ENCODE results near the gene KRT35. TPM values are rescaled to one million over a fixed set of nuclear protein-coding genes. Genes with fewer than 3 reads are reported as not detected.

The KRT35 gene
- polyA plus RNA-seq (2013, experiment 1 of 2) = not detected
- not detected for polyA plus RNA-seq (2013, experiment 2 of 2)

DNA sequence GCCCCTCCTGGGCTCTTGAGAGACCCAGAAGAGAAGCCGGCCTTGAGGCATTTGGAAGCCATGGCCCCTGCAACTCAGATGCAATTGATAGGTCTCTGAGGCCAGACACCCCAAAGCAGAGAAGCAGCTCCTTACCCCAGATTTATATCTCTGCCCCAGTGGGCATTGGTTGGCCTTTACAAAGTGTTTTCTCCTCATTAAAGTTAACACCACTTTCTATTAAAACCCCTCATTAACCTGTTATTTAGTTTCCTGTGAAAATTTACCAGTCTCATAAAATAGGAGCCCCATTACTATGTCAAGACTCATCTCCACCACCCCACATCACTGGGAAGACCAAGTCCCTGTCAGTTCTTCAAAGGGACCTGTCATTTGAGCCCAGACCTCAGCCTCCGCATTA, at the start of gene KRT35:
Gene KRT35 (minus strand): TSS at position 116 of the 400 bp plus-strand sequence. CDS start 54 bp downstream, at position 62.
- Histone ChIP-seq H3K27me3 (ENCODE audit: insufficient read depth, low read length) (no peaks in the 10 kb centered on the region), H3K9ac (ENCODE audit: low read depth, low read length) (no peak within 1 kb of the TSS), H3K9me3 (ENCODE audit: insufficient read depth, low read depth, low read length) (no peaks in the 10 kb centered on the region), H3K36me3 (ENCODE audit: insufficient read depth, low read length) (no peaks in the 10 kb centered on the region), H3K4me3 (ENCODE audit: low read length) (no peak within 1 kb of the TSS), H3K4me1 (ENCODE audit: insufficient read depth, low read length) (no peaks in the 10 kb centered on the region), H3K27ac (ENCODE audit: low read depth, low read length) (no peak within 1 kb of the TSS)
- 95% methylated on average over 2 of the region's 2 CpGs for WGBS

DNA sequence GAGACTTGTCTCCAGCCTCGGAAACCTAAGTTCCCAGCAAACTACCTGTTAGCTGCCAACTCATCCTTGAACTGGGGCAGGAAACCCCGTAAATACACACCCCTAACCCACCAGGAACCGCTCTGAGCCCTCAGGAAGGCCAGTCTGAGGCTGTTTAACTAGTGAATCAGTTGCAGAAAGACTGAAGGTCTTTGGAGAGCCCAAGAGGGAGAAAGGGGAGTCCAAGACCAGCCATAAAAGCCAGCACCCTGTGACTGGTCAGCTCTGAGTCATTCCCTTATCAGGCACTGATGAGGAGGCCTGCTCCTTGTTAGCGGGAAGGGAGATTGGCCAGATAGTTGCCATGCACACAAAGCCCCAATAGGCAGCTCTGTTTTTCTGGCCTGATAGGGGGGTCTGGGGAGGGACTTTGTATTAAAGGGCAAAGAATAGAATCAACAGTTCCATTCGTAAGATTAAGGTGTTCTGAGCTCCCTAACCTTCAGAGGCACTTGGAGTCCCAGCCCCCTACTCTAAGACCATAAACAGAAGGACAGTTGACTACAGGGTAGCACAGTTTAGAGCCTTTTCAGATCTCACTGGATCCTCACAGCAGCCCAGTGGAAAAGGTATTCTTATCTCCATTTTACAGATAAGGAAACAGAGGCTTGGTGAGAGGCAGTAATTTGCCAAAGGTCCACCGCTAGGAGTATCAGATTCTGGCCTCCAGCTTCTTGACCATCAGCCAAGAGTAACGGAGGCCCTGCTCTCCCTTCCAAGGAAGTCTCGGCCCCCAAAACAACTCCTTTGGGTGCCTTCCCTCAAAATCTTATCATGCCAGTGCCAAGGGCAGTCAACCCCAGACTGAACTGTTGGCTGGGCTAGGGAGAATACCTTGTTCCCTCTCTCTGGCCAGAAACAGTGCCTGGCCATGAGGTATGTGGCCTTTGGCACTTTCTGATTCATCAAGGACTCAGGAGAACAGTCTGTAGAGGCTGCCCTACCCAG, 49.4 kb upstream of the KRT35 start:
- no peak overlapping the region for H3K4me3 ChIP-seq (ENCODE audit: low read length)
- H3K27ac ChIP-seq (ENCODE audit: low read depth, low read length) = peak overlapping the region; percentile 46; the same call in 1 of the 2 replicates
- WGBS = 80% methylated on average over 8 of the region's 8 CpGs
- no peak overlapping the region for H3K9ac ChIP-seq (ENCODE audit: low read depth, low read length)
- H3K4me1 ChIP-seq (ENCODE audit: insufficient read depth, low read length) = peaks cover 14% of the 10 kb centered on the region
- no peaks in the 10 kb centered on the region for H3K9me3 ChIP-seq (ENCODE audit: insufficient read depth, low read depth, low read length)
- H3K27me3 ChIP-seq (ENCODE audit: insufficient read depth, low read length) = 0 out of 2 replicates have a peak, but pooled peaks cover 6% of the 10 kb centered on the region
- H3K36me3 ChIP-seq (ENCODE audit: insufficient read depth, low read length) = peaks cover 4% of the 10 kb centered on the region; the same call in 1 of the 2 replicates

DNA sequence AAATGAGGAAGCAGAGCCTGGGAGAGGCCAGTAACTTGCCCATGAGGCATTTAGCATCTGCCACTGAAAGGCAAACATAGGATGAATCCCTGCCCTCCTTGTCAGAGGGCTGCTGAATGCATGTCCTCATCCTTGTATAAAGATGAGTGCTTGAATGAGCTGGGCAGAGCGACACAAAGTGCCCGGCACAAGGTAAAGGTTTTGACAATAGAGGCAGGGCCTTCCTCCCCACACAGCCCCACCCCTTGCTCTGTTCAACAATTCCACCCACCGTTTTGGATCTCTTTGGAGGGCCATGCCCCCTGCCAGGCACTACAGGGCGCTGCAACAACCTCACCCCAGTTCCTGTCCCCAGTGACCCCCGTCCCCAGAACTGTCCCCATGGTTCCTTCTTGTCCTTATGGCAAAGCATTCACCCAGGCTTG, 48.6 kb upstream of the KRT35 start:
- no peak overlapping the region for H3K9ac ChIP-seq (ENCODE audit: low read depth, low read length)
- 52% methylated on average over 5 of the region's 5 CpGs for WGBS
- H3K27ac ChIP-seq (ENCODE audit: low read depth, low read length) = peak overlapping the region; percentile 46
- H3K27me3 ChIP-seq (ENCODE audit: insufficient read depth, low read length) = 0 out of 2 replicates have a peak, but pooled peaks cover 6% of the 10 kb centered on the region
- no peaks in the 10 kb centered on the region for H3K9me3 ChIP-seq (ENCODE audit: insufficient read depth, low read depth, low read length)
- peaks cover 14% of the 10 kb centered on the region for H3K4me1 ChIP-seq (ENCODE audit: insufficient read depth, low read length)
- H3K36me3 ChIP-seq (ENCODE audit: insufficient read depth, low read length) = peaks cover 12% of the 10 kb centered on the region
- no peak overlapping the region for H3K4me3 ChIP-seq (ENCODE audit: low read length)

DNA sequence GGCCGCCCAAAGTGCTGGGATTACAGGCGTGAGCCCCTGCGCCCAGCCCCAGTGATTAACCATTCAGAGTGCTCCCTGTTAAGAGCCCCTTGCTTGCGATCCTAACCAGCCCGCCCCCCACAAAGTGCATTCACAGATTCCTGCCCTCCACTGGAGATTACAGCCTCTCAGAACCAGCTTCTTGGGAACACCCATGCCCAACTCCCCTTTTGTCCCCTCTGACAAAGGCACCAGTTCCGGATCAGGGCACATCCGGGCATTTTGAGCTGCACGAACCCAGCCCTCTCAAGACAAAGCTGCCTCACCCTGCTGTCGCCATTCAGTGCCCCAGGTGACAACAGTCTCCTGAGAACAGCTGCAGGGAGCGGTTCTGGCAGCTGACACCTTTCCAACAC, 48.0 kb upstream of the KRT35 start:
- H3K9ac ChIP-seq (ENCODE audit: low read depth, low read length) = no peak overlapping the region
- no peak overlapping the region; the same call in 1 of the 2 replicates for H3K27ac ChIP-seq (ENCODE audit: low read depth, low read length)
- WGBS = 60% methylated on average over 10 of the region's 10 CpGs
- 0 out of 2 replicates have a peak, but pooled peaks cover 6% of the 10 kb centered on the region for H3K27me3 ChIP-seq (ENCODE audit: insufficient read depth, low read length)
- H3K4me1 ChIP-seq (ENCODE audit: insufficient read depth, low read length) = peaks cover 14% of the 10 kb centered on the region
- peaks cover 18% of the 10 kb centered on the region for H3K36me3 ChIP-seq (ENCODE audit: insufficient read depth, low read length)
- H3K4me3 ChIP-seq (ENCODE audit: low read length) = no peak overlapping the region
- no peaks in the 10 kb centered on the region for H3K9me3 ChIP-seq (ENCODE audit: insufficient read depth, low read depth, low read length)

DNA sequence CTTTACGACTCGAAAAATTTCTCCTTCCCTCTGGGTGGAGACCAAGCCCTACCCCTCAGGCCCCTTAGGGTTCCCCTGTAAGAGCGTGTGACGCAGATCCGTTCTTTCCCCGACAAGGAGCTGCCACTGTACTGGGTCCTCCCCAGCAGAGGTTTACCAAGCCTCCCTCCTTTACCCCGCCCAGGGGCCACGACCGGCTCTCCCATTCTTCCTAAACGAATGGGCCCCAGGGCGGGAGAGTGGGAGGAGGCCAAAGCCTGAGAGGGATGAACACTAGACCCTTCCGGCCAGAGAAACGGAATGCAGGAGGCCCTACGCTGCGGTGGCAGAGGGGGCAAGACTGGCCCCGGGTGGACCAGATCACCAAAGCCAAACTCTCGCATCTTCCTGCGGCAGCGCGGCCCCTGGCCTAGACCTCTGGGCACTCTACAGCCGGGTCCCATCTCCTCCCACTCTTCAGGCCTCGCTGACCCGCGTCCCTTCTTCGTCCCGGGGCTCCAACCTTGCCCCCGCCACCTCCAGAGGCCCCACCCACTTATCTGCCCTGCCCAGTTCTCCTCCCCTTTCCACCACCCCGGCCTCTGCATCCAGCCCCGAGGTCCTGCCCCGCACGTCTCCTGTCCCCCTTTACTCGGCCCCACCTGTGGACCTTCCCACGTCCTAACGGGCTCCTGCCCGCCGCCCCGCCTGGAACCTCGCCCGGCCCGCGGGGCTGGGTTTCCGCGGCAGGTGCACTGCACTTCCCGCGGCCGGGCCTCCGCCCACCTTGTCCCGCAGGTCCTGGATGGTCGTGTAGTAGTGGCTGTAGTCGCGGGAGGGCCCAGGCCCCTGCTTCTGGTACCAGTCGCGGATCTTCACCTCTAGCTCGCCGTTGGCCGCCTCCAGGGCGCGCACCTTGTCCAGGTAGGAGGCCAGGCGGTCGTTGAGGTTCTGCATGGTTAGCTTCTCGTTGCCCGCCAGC, 46.4 kb upstream of the KRT35 start:
- peaks cover 16% of the 10 kb centered on the region for H3K4me1 ChIP-seq (ENCODE audit: insufficient read depth, low read length)
- peaks cover 29% of the 10 kb centered on the region for H3K36me3 ChIP-seq (ENCODE audit: insufficient read depth, low read length)
- peak overlapping the region; percentile 93 for H3K4me3 ChIP-seq (ENCODE audit: low read length)
- 0 out of 2 replicates have a peak, but pooled peaks cover 6% of the 10 kb centered on the region for H3K27me3 ChIP-seq (ENCODE audit: insufficient read depth, low read length)
- peak overlapping the region; percentile 91 for H3K9ac ChIP-seq (ENCODE audit: low read depth, low read length)
- H3K9me3 ChIP-seq (ENCODE audit: insufficient read depth, low read depth, low read length) = no peaks in the 10 kb centered on the region
- peak overlapping the region; percentile 88 for H3K27ac ChIP-seq (ENCODE audit: low read depth, low read length)
- WGBS = 3% methylated on average over 62 of the region's 62 CpGs

DNA sequence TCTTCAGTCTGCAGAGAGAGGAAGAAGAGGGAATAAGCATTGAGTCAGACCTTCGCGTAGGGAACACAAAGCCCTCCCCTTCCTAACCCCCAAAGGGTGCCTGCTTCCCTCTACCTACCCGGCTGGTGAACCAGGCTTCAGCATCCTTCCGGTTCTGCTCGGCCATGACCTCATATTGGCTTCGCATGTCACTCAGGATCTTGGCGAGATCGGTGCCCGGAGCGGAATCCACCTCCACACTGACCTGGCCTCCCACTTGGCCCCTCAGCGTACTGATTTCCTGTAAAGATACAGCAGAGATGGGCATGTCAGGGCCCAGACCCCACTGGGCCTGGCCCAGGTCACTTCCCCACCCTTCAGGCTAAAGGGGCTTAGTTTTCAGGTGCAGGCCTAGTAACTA, 43.3 kb upstream of the KRT35 start:
- Histone ChIP-seq H3K9me3 (ENCODE audit: insufficient read depth, low read depth, low read length) (no peaks in the 10 kb centered on the region), H3K27ac (ENCODE audit: low read depth, low read length) (no peak overlapping the region), H3K4me1 (ENCODE audit: insufficient read depth, low read length) (peaks cover 25% of the 10 kb centered on the region), H3K4me3 (ENCODE audit: low read length) (no peak overlapping the region), H3K27me3 (ENCODE audit: insufficient read depth, low read length) (0 out of 2 replicates have a peak, but pooled peaks cover 6% of the 10 kb centered on the region), H3K9ac (ENCODE audit: low read depth, low read length) (no peak overlapping the region), H3K36me3 (ENCODE audit: insufficient read depth, low read length) (peaks cover 29% of the 10 kb centered on the region)
- 94% methylated on average over 11 of the region's 11 CpGs for WGBS

DNA sequence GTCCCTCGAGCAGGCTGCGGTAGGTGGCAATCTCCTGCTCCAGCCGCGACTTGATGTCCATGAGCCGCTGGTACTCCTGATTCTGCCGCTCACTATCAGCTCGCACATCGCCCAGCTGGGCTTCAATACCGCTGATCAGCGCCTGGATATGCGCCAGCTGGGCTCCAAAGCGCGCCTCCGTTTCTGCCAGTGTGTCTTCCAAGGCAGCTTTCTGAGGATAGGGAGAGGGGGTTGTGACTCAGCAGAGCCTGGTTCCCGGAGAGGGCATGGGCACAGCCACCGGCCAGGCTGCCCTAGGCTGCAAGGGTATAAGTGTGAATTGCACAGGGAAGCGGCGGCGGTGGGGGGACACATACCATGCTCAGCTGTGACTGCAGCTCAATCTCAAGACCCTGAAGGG, 42.8 kb upstream of the KRT35 start:
- peaks cover 21% of the 10 kb centered on the region; the same call in 1 of the 2 replicates for H3K4me1 ChIP-seq (ENCODE audit: insufficient read depth, low read length)
- H3K27me3 ChIP-seq (ENCODE audit: insufficient read depth, low read length) = 0 out of 2 replicates have a peak, but pooled peaks cover 6% of the 10 kb centered on the region
- no peak overlapping the region for H3K27ac ChIP-seq (ENCODE audit: low read depth, low read length)
- H3K9me3 ChIP-seq (ENCODE audit: insufficient read depth, low read depth, low read length) = no peaks in the 10 kb centered on the region
- 96% methylated on average over 19 of the region's 19 CpGs for WGBS
- H3K9ac ChIP-seq (ENCODE audit: low read depth, low read length) = no peak overlapping the region
- H3K4me3 ChIP-seq (ENCODE audit: low read length) = no peak overlapping the region
- H3K36me3 ChIP-seq (ENCODE audit: insufficient read depth, low read length) = peaks cover 29% of the 10 kb centered on the region

DNA sequence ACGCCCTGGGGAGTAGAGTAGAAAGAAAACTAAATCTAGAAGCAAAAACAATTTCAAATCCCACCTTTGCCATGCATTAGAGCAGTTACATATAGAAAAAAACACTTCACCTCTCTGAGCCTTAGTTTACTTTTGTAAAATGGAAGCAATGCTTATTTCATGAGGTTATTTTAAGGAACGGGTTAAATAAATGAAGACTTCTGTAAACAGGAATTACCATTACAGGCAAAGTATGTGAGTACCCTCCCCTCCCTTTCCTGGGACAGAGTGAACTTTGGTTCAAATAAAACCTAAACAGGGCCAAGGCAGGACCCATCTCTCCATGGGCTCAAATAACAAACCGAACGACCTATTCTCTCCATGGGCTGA, 42.3 kb upstream of the KRT35 start:
- Histone ChIP-seq H3K4me3 (ENCODE audit: low read length) (no peak overlapping the region), H3K9ac (ENCODE audit: low read depth, low read length) (no peak overlapping the region), H3K27ac (ENCODE audit: low read depth, low read length) (no peak overlapping the region), H3K27me3 (ENCODE audit: insufficient read depth, low read length) (0 out of 2 replicates have a peak, but pooled peaks cover 6% of the 10 kb centered on the region), H3K4me1 (ENCODE audit: insufficient read depth, low read length) (peaks cover 19% of the 10 kb centered on the region; the same call in 1 of the 2 replicates), H3K9me3 (ENCODE audit: insufficient read depth, low read depth, low read length) (no peaks in the 10 kb centered on the region), H3K36me3 (ENCODE audit: insufficient read depth, low read length) (peaks cover 29% of the 10 kb centered on the region)
- 91% methylated on average over 3 of the region's 4 CpGs for WGBS

DNA sequence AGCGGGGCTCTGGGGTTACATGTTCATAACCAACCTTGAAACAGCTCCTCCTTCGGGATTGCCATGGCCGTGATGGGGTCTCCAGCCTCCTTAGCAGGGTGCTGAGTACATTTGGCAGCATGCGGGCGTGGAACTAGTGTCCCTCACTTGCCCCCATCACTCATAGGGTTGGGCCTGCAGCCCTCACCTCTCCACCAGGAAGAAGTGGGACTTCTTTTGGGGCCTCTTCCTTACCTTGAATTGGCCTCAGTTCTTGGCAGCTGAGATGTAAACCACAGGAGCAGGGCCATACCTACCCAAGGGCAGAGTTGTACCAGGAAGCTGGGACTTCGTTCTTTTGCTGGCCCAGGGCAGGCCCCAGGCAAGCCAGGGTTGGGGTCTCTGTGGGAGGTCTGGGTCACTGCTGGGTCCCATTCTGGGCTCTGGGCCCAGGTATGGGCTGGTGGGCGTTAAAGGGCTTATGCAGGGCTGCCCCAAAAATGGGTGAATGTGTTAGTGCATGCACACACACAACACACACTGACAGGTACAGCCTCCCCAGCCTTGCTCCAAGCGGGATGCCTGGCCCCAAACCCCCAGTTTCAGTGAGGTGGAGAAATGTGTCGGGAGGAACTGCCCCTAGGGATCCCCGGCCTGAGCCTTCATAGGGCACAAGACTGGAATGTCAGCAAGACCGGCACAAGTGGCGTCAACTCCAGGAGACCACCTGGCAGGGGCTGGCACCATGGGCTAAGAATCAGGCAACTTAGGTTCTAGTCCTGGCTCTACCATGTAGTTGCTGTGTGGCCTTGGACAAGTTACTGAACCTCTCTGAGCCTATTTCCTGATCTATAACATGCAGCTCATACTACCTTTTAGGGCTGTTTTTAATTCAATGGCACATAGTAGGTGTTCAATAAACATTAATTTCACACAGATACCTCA, 41.6 kb upstream of the KRT35 start:
- Histone ChIP-seq H3K4me1 (ENCODE audit: insufficient read depth, low read length) (peaks cover 19% of the 10 kb centered on the region; the same call in 1 of the 2 replicates), H3K9ac (ENCODE audit: low read depth, low read length) (no peak overlapping the region)

More for the DNA sequence above, 41.6 kb upstream of the KRT35 start:
- Histone ChIP-seq H3K27me3 (ENCODE audit: insufficient read depth, low read length) (0 out of 2 replicates have a peak, but pooled peaks cover 3% of the 10 kb centered on the region), H3K4me3 (ENCODE audit: low read length) (no peak overlapping the region), H3K9me3 (ENCODE audit: insufficient read depth, low read depth, low read length) (no peaks in the 10 kb centered on the region), H3K27ac (ENCODE audit: low read depth, low read length) (peak overlapping the region; percentile 9; the same call in 1 of the 2 replicates), H3K36me3 (ENCODE audit: insufficient read depth, low read length) (peaks cover 29% of the 10 kb centered on the region)
- 86% methylated on average over 11 of the region's 12 CpGs for WGBS
